ENCODE measurements around the gene PROSER3. TPM values are rescaled to one million over a fixed set of nuclear protein-coding genes. Genes with fewer than 3 reads are reported as not detected.
"Not testable (repeated sequence)": the region's sequence is repeated elsewhere in the genome, so short reads cannot be mapped to it uniquely, and the experiment has no call there.

Gene PROSER3
- total and polyA plus RNA-seq, 9 of the 15 experiments (the other 6 are each of a cell fraction or from before 2014, with no cell fraction given): 1.0 to 39.5 (median 5.1) TPM

GRCh38 chr19:35723671-35724070, 34.3 kb upstream of the PROSER3 start:
- ATAC-seq (no peak), DNase-seq (ENCODE audit: extremely low read depth in 1 of 4, low spot score in 3 of 4) (no peak), FAIRE-seq (no peak)
- H3K36me3 ChIP-seq (ENCODE audit: control insufficient read depth, insufficient read depth, low read length): peaks cover 89% of the 10 kb centered on the region; the same call in 2 of the 3 replicates
- H3K9me3 ChIP-seq (replicated peaks; ENCODE audit: control insufficient read depth, insufficient read depth, low read depth, low read length): no peaks in the 10 kb centered on the region
- BruUV-seq (replicated peaks): no TSS peak
- 0 out of 2 replicates have a peak, but pooled peaks cover 10% of the 10 kb centered on the region for H4K20me1 ChIP-seq (replicated peaks; ENCODE audit: control insufficient read depth, insufficient read depth, low read length)
- TF ChIP-seq ATF4 (CRISPR knock-in tag; IDR thresholded peaks at IDR 0.05) (no peak), TCFL5 (CRISPR knock-in tag; conservative IDR thresholded peaks at IDR 0.05) (no peak)
- H3K9me1 ChIP-seq (ENCODE audit: control insufficient read depth, insufficient read depth, low read length): no peaks in the 10 kb centered on the region
- ChIA-PET CTCF (ENCODE audit: low intra/inter-chr PET ratio) (no interaction called here), POLR2A (interaction anchor here (0.6 to 3.2 kb wide), 6 partner anchors 11 to 1355 kb away, joined by 3 to 19 read pairs (median 6); partner anchors contain the start of genes PSENEN, U2AF1L4 and ZNF420)
- H3K27me3 ChIP-seq (ENCODE audit: control insufficient read depth in 2 of 2, insufficient read depth in 2 of 2, low read length in 2 of 2): no peaks in the 10 kb centered on the region
- no peak overlapping the region for H3K4me2 ChIP-seq (ENCODE audit: insufficient read depth, low read length)
- H2AFZ ChIP-seq (ENCODE audit: low read depth, low read length): no peak overlapping the region
- H3K79me2 ChIP-seq (ENCODE audit: control insufficient read depth, insufficient read depth, low read length): peaks cover 25% of the 10 kb centered on the region
- no peak overlapping the region for H3K9ac ChIP-seq (ENCODE audit: insufficient read depth in 1 of 2, low read depth in 2 of 2, low read length in 2 of 2)
- no peak overlapping the region for H3K4me3 ChIP-seq
- intact Hi-C loops (cut with micrococcal nuclease): no loop called here
- over 99% methylated on average over 24 of the region's 24 CpGs for WGBS (ENCODE audit: insufficient coverage, low coverage, missing lambda C conversion rate)
- in situ Hi-C loops (cut with MboI): no loop called here
- H3K4me1 ChIP-seq (replicated peaks in 1 of 2; ENCODE audit: control insufficient read depth in 2 of 2, insufficient read depth in 2 of 2, low read length in 2 of 2): peaks cover 7 to 27% of the 10 kb centered on the region in 2 experiments
- no peak overlapping the region for H3K27ac ChIP-seq (ENCODE audit: extremely low read depth, low read depth, low read length)

- in situ Hi-C loops (cut with MboI); CTCF ChIA-PET (ENCODE audit: low intra/inter-chr PET ratio); DNase-seq (ENCODE audit: extremely low read depth in 1 of 4, low spot score in 3 of 4); H3K27me3 ChIP-seq (ENCODE audit: control insufficient read depth in 2 of 2, insufficient read depth in 2 of 2, low read length in 2 of 2); intact Hi-C loops (cut with micrococcal nuclease); H3K4me2 ChIP-seq (ENCODE audit: insufficient read depth, low read length); H2AFZ ChIP-seq (ENCODE audit: low read depth, low read length); H3K9me3 ChIP-seq (replicated peaks; ENCODE audit: control insufficient read depth, insufficient read depth, low read depth, low read length); FAIRE-seq; H3K4me3 ChIP-seq; ATAC-seq; BruUV-seq (replicated peaks); H4K20me1 ChIP-seq (replicated peaks; ENCODE audit: control insufficient read depth, insufficient read depth, low read length); H3K27ac ChIP-seq (ENCODE audit: extremely low read depth, low read depth, low read length); H3K9me1 ChIP-seq (ENCODE audit: control insufficient read depth, insufficient read depth, low read length); H3K9ac ChIP-seq (ENCODE audit: insufficient read depth in 1 of 2, low read depth in 2 of 2, low read length in 2 of 2): not testable (repeated sequence)
- Histone ChIP-seq H3K36me3 (ENCODE audit: control insufficient read depth, insufficient read depth, low read length) (peaks cover 94% of the 10 kb centered on the region; the same call in 2 of the 3 replicates), H3K79me2 (ENCODE audit: control insufficient read depth, insufficient read depth, low read length) (peaks cover 21% of the 10 kb centered on the region), H3K4me1 (replicated peaks in 1 of 2; ENCODE audit: control insufficient read depth in 2 of 2, insufficient read depth in 2 of 2, low read length in 2 of 2) (peaks cover 3 to 23% of the 10 kb centered on the region in 2 experiments)
- POLR2A ChIA-PET: interaction anchor here (0.6 to 3.2 kb wide), 4 partner anchors 13 to 63 kb away, joined by 3 to 19 read pairs (median 8); partner anchors contain the start of genes PSENEN and U2AF1L4
- 95% methylated on average over 7 of the region's 7 CpGs for WGBS (ENCODE audit: insufficient coverage, low coverage, missing lambda C conversion rate)
These were observed 33.8 kb upstream of the PROSER3 start for GRCh38 chr19:35724132-35724531.

Measured in K562 (cell line).